Body of pancreas (tissue), 4 donors: Measurements from ENCODE around the gene MEF2B.

Experiments used
- CTCF ChIP-seq, 7 experiments: fragments of 450-650 bp in 4 of 7; fragments of 200-600 bp in 3 of 7; sonication (generic) in 3 of 7; IDR thresholded peaks; one replicate each; pipeline ENCODE4 v1.5.1; 2016 to 2019; ENCODE audit warnings: antibody characterized with exemption in 7 of 7
- POLR2A ChIP-seq, 3 donors: fragments of 450-650 bp; IDR thresholded peaks; one replicate each; pipeline ENCODE4 v1.6.1; 2016; ENCODE audit warnings: antibody characterized with exemption in 3 of 3, mild to moderate bottlenecking in 2 of 3

GRCh38 chr19:19121371-19121770 lies 48.7 kb downstream of the MEF2B start:
- TF ChIP-seq CTCF (IDR thresholded peaks at IDR 0.05), result no peak
- no peak for TF ChIP-seq POLR2A (IDR thresholded peaks at IDR 0.05)
